ENCODE measurements around the gene MSL1. TPM values are rescaled to one million over a fixed set of nuclear protein-coding genes. Genes with fewer than 3 reads are reported as not detected.
A peak's percentile ranks its signal among the peaks of the same experiment; 100 is the strongest.

The MSL1 gene
- total and polyA plus RNA-seq, 8 donors: 84.1 to 203 (median 184) TPM

- Histone ChIP-seq H3K27me3 (peaks cover 0 to 15% of the 10 kb centered on the region in 2 donors), H3K4me3 (no peak overlapping the region), H3K27ac (no peak overlapping the region), H3K9me3 (no peaks in the 10 kb centered on the region), H3K4me1 (peaks cover 14 to 23% of the 10 kb centered on the region in 2 donors), H3K36me3 (peaks cover 0 to 63% of the 10 kb centered on the region in 2 donors)
- peak in 1 of 4 donors; percentile 24 for DNase-seq
- intact Hi-C loops (cut with DNase I): loop anchor here in 1 of 2 donors (10.0 kb wide), 2 partner anchors 59 to 149 kb away; no protein-coding TSS in a partner anchor
- ATAC-seq: no peak
- no peak for TF ChIP-seq CTCF (IDR thresholded peaks at IDR 0.05)
Observed at GRCh38 chr17:40173778-40174135, 52.0 kb downstream of the MSL1 start.

GRCh38 chr17:40174514-40174913 is 52.7 kb downstream of the MSL1 start:
- ATAC-seq (no peak), DNase-seq (no peak)
- Histone ChIP-seq H3K27me3 (peaks cover 0 to 15% of the 10 kb centered on the region in 2 donors), H3K27ac (no peak overlapping the region), H3K9me3 (no peaks in the 10 kb centered on the region), H3K36me3 (peaks cover 0 to 55% of the 10 kb centered on the region in 2 donors), H3K4me1 (peaks cover 14 to 23% of the 10 kb centered on the region in 2 donors), H3K4me3 (no peak overlapping the region)
- TF ChIP-seq CTCF (IDR thresholded peaks at IDR 0.05): no peak
- intact Hi-C loops (cut with DNase I): loop anchor here in 1 of 2 donors (10.0 kb wide), 2 partner anchors 60 to 150 kb away; no protein-coding TSS in a partner anchor

- TF ChIP-seq CTCF (IDR thresholded peaks at IDR 0.05): no peak
- H3K4me1 ChIP-seq: peaks cover 14 to 23% of the 10 kb centered on the region in 2 donors
- H3K27me3 ChIP-seq: peaks cover 0 to 15% of the 10 kb centered on the region in 2 donors
- DNase-seq: peak in 1 of 4 donors; percentile 64
- peak; percentile 73 for ATAC-seq
- H3K27ac ChIP-seq: no peak overlapping the region
- H3K9me3 ChIP-seq: no peaks in the 10 kb centered on the region
- H3K4me3 ChIP-seq: no peak overlapping the region
- peaks cover 0 to 39% of the 10 kb centered on the region in 2 donors for H3K36me3 ChIP-seq
- intact Hi-C loops (cut with DNase I): loop anchor here in 1 of 2 donors (10.0 kb wide), 2 partner anchors 61 to 151 kb away; no protein-coding TSS in a partner anchor
Observed at GRCh38 chr17:40175928-40176753, 54.4 kb downstream of the MSL1 start.

- peak overlapping the region in 1 of 2 donors; percentile 33 for H3K27ac ChIP-seq
- H3K27me3 ChIP-seq: peaks cover 0 to 15% of the 10 kb centered on the region in 2 donors
- peaks cover 0 to 39% of the 10 kb centered on the region in 2 donors for H3K36me3 ChIP-seq
- DNase-seq (no peak), ATAC-seq (peak; percentile 49)
- peaks cover 14 to 23% of the 10 kb centered on the region in 2 donors for H3K4me1 ChIP-seq
- intact Hi-C loops (cut with DNase I): loop anchor here in 1 of 2 donors (10.0 kb wide), 2 partner anchors 62 to 152 kb away; no protein-coding TSS in a partner anchor
- TF ChIP-seq CTCF (IDR thresholded peaks at IDR 0.05): no peak
- H3K4me3 ChIP-seq: peak overlapping the region; percentile 39 to 41
- H3K9me3 ChIP-seq: no peaks in the 10 kb centered on the region
Observed at GRCh38 chr17:40176754-40177110, 55.0 kb downstream of the MSL1 start.

GRCh38 chr17:40177275-40177874 is 55.6 kb downstream of the MSL1 start, which contains the start of gene RAPGEFL1:
RAPGEFL1 (plus strand) TSS chr17:40177470; CDS start chr17:40177862, 392 bp downstream.
- peak within 1 kb of the TSS; percentile 39 to 41 for H3K4me3 ChIP-seq
- peaks cover 0 to 15% of the 10 kb centered on the region in 2 donors for H3K27me3 ChIP-seq
- peaks cover 0 to 34% of the 10 kb centered on the region in 2 donors for H3K36me3 ChIP-seq
- peaks cover 14 to 23% of the 10 kb centered on the region in 2 donors for H3K4me1 ChIP-seq
- H3K9me3 ChIP-seq: no peaks in the 10 kb centered on the region
- TF ChIP-seq CTCF (IDR thresholded peaks at IDR 0.05): no peak
- DNase-seq: peak; percentile 54 to 95 (median 76)
- peak; percentile 85 for ATAC-seq
- H3K27ac ChIP-seq: peak within 1 kb of the TSS in 1 of 2 donors; percentile 33
- intact Hi-C loops (cut with DNase I): loop anchor here in 1 of 2 donors (10.0 kb wide), 2 partner anchors 63 to 153 kb away; no protein-coding TSS in a partner anchor
